ENCODE data around the gene EAPP.

- TF ChIP-seq CTCF (IDR thresholded peaks at IDR 0.05 in 2 of 3, conservative IDR thresholded peaks at IDR 0.05 in 1 of 3; ENCODE audit: borderline replicate concordance in 1 of 3, insufficient read depth in 1 of 3, low read depth in 2 of 3, low read length in 2 of 3), result no peak
- no peak for TF ChIP-seq SIN3A (IDR thresholded peaks at IDR 0.05; ENCODE audit: low read depth)
- TF ChIP-seq POLR2AphosphoS5 (IDR thresholded peaks at IDR 0.05; ENCODE audit: low read depth, low read length), result no peak
- TF ChIP-seq MAX (IDR thresholded peaks at IDR 0.05), result no peak
- TF ChIP-seq POLR2A (IDR thresholded peaks at IDR 0.05; ENCODE audit: borderline replicate concordance, extremely low read depth, insufficient read depth, insufficient read length), result no peak
These were observed 562 bp downstream of the EAPP start for GRCh38 chr14:34538871-34539406.
